ENCODE results near the gene CCDC88C. TPM values are rescaled to one million over a fixed set of nuclear protein-coding genes. Genes with fewer than 3 reads are reported as not detected.
"Not testable (repeated sequence)": the region's sequence is repeated elsewhere in the genome, so short reads cannot be mapped to it uniquely, and the experiment has no call there.

The CCDC88C gene
- total and polyA plus RNA-seq, 9 donors, result 7.4 to 13.1 (median 12.1) TPM

GRCh38 chr14:91267965-91268437 is 149.6 kb downstream of the CCDC88C start:
- Histone ChIP-seq H3K4me3 (ENCODE audit: low read length) (no peak overlapping the region), H3K36me3 (ENCODE audit: control insufficient read depth, insufficient read depth, low read length) (peaks cover 3% of the 10 kb centered on the region), H3K9me3 (replicated peaks; ENCODE audit: control insufficient read depth, low read depth, low read length) (no peaks in the 10 kb centered on the region), H3K27me3 (ENCODE audit: control insufficient read depth, insufficient read depth, low read length) (peaks cover 20% of the 10 kb centered on the region), H3K27ac (ENCODE audit: low read length) (no peak overlapping the region), H3K4me1 (ENCODE audit: control insufficient read depth, insufficient read depth, low read length) (peaks cover 17% of the 10 kb centered on the region)
- WGBS (ENCODE audit: insufficient coverage), result 90% methylated on average over 2 of the region's 7 CpGs
- no peak for DNase-seq

GRCh38 chr14:91266276-91266675 is 151.3 kb downstream of the CCDC88C start:
- 95% methylated on average over 7 of the region's 15 CpGs for WGBS (ENCODE audit: insufficient coverage)

GRCh38 chr14:91265404-91265803 is 152.2 kb downstream of the CCDC88C start:
- H3K9me3 ChIP-seq (replicated peaks; ENCODE audit: control insufficient read depth, low read depth, low read length), result peaks cover 2% of the 10 kb centered on the region
- H3K27me3 ChIP-seq (ENCODE audit: control insufficient read depth, insufficient read depth, low read length), result peaks cover 23% of the 10 kb centered on the region
- no peak overlapping the region for H3K27ac ChIP-seq (ENCODE audit: low read length)
- no peak overlapping the region for H3K4me3 ChIP-seq (ENCODE audit: low read length)
- WGBS (ENCODE audit: insufficient coverage), result 90% methylated on average over 6 of the region's 7 CpGs
- peaks cover 17% of the 10 kb centered on the region for H3K4me1 ChIP-seq (ENCODE audit: control insufficient read depth, insufficient read depth, low read length)
- no peaks in the 10 kb centered on the region for H3K36me3 ChIP-seq (ENCODE audit: control insufficient read depth, insufficient read depth, low read length)
- no peak for DNase-seq

More at GRCh38 chr14:91266276-91266675, 151.3 kb downstream of the CCDC88C start:
- peaks cover 17% of the 10 kb centered on the region for H3K4me1 ChIP-seq (ENCODE audit: control insufficient read depth, insufficient read depth, low read length)
- H3K27me3 ChIP-seq (ENCODE audit: control insufficient read depth, insufficient read depth, low read length), result peaks cover 20% of the 10 kb centered on the region
- H3K9me3 ChIP-seq (replicated peaks; ENCODE audit: control insufficient read depth, low read depth, low read length); H3K27ac ChIP-seq (ENCODE audit: low read length); H3K36me3 ChIP-seq (ENCODE audit: control insufficient read depth, insufficient read depth, low read length); H3K4me3 ChIP-seq (ENCODE audit: low read length); DNase-seq: not testable (repeated sequence)

DNA sequence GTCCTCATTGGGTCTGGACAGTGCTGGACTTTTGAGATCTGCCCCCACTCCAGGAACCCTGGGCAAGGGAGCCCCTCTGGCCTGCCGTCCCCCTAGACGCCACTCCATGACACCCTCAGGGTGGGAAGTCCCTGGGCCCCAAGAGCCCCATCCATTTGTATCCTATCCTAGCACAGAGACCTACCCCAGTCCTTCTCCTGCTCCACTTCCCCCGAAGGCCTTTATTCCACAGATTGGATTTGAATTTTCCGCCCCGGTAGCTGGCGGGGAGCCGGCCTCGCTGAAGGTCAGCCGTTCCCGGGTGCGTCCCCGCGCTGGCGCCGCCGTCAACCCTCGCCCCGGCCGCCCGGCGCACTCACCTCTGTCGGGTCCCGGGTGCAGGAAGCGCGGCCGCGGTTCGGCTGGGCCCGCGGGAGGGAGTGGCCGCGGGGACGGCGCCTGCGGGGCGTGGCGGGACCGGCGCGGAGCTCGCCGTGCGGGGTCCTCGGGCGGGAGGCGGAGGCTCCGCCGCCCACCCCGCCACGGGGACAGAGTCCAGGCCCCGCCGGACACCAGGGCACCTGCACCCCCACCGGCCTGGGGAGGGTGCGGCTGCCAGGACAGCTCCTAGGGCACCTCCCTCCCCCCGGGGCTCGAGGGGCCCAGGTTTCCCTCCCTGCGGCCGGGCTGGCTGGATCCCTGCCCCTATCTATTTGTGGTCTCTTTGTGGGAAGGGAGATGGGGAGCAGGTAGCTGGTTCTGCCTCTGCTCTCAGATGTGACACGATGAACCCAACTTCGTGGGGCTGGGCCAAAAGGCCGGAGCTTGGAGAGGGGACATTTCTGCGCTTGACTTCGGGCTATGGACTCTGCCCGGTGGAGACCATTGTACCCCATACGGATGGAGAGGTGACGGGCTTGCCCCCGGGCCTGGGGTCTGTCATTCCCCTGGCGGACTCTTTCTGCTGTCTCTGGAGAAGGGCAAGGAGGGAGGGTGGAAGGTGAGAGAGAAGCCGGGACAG is 153.2 kb downstream of the CCDC88C start:
- H3K27ac ChIP-seq (ENCODE audit: low read length), result no peak overlapping the region
- no peaks in the 10 kb centered on the region for H3K36me3 ChIP-seq (ENCODE audit: control insufficient read depth, insufficient read depth, low read length)
- peaks cover 2% of the 10 kb centered on the region for H3K9me3 ChIP-seq (replicated peaks; ENCODE audit: control insufficient read depth, low read depth, low read length)
- 9% methylated on average over 66 of the region's 69 CpGs for WGBS (ENCODE audit: insufficient coverage)
- peak; percentile 24 for DNase-seq
- H3K4me1 ChIP-seq (ENCODE audit: control insufficient read depth, insufficient read depth, low read length), result peaks cover 12% of the 10 kb centered on the region
- H3K27me3 ChIP-seq (ENCODE audit: control insufficient read depth, insufficient read depth, low read length), result peaks cover 23% of the 10 kb centered on the region
- H3K4me3 ChIP-seq (ENCODE audit: low read length), result peak overlapping the region; percentile 22

GRCh38 chr14:91263329-91263728 is 154.3 kb downstream of the CCDC88C start:
- H3K36me3 ChIP-seq (ENCODE audit: control insufficient read depth, insufficient read depth, low read length), result no peaks in the 10 kb centered on the region
- DNase-seq, result no peak
- WGBS (ENCODE audit: insufficient coverage), result 70% methylated on average over 2 of the region's 2 CpGs
- H3K9me3 ChIP-seq (replicated peaks; ENCODE audit: control insufficient read depth, low read depth, low read length), result peaks cover 2% of the 10 kb centered on the region
- no peak overlapping the region for H3K4me3 ChIP-seq (ENCODE audit: low read length)
- no peak overlapping the region for H3K27ac ChIP-seq (ENCODE audit: low read length)
- H3K27me3 ChIP-seq (ENCODE audit: control insufficient read depth, insufficient read depth, low read length), result peaks cover 25% of the 10 kb centered on the region
- peaks cover 10% of the 10 kb centered on the region for H3K4me1 ChIP-seq (ENCODE audit: control insufficient read depth, insufficient read depth, low read length)

DNA sequence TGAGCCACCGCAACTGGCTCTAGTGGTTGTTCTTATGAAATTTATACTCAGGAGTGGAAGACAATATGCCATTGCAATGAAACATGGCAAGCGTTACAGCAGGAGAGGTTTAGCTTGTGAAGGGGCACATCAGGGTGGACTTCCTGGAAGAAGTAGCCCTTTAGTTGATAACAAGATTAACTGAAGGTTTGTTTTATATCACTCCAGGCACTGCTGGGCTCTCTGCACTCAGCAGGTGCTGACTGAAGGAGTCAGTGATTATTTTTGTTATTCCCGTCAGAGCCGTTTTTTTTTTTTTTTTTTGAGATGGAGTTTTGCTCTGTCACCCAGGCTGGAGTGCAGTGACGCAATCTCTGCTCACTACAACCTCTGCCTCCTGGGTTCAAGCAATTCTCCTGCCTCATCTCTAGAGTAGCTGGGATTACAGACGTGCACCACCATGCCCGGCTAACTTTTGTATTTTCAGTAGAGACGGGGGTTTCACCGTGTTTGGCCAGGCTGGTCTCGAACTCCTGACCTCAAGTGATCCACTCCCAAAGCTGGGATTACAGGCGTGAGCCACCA is 155.6 kb downstream of the CCDC88C start:
- Histone ChIP-seq H3K36me3 (ENCODE audit: control insufficient read depth, insufficient read depth, low read length) (no peaks in the 10 kb centered on the region), H3K27me3 (ENCODE audit: control insufficient read depth, insufficient read depth, low read length) (peaks cover 26% of the 10 kb centered on the region), H3K4me1 (ENCODE audit: control insufficient read depth, insufficient read depth, low read length) (peaks cover 16% of the 10 kb centered on the region), H3K4me3 (ENCODE audit: low read length) (no peak overlapping the region), H3K9me3 (replicated peaks; ENCODE audit: control insufficient read depth, low read depth, low read length) (peaks cover 2% of the 10 kb centered on the region), H3K27ac (ENCODE audit: low read length) (no peak overlapping the region)
- 91% methylated on average over 9 of the region's 11 CpGs for WGBS (ENCODE audit: insufficient coverage)
- DNase-seq, result no peak

DNA sequence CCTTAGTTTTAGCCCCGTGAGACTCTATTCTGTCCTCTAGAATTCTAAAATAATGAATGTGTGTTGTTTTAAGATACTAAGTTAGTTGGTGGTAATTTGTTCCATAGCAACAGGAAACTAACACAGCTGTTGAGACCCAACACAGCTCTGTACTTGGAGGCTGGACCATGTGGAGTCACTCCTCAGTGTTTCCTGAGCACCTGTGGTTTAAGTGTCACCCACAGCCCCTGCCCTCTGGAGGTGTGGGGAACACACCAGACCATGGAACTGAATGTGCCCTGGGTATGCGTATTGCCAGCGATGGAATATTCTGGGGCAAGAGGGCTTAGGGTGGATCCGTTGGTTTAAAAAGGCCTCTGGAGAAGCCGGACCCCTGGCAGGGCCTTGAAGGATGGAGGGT is 156.5 kb downstream of the CCDC88C start:
- no peaks in the 10 kb centered on the region for H3K36me3 ChIP-seq (ENCODE audit: control insufficient read depth, insufficient read depth, low read length)
- DNase-seq, result no peak
- peaks cover 2% of the 10 kb centered on the region for H3K9me3 ChIP-seq (replicated peaks; ENCODE audit: control insufficient read depth, low read depth, low read length)
- peaks cover 26% of the 10 kb centered on the region for H3K27me3 ChIP-seq (ENCODE audit: control insufficient read depth, insufficient read depth, low read length)
- H3K27ac ChIP-seq (ENCODE audit: low read length), result no peak overlapping the region
- H3K4me1 ChIP-seq (ENCODE audit: control insufficient read depth, insufficient read depth, low read length), result peaks cover 16% of the 10 kb centered on the region
- 98% methylated on average over 5 of the region's 5 CpGs for WGBS (ENCODE audit: insufficient coverage)
- no peak overlapping the region for H3K4me3 ChIP-seq (ENCODE audit: low read length)

- 100% methylated on average over 2 of the region's 3 CpGs for WGBS (ENCODE audit: insufficient coverage)
- Histone ChIP-seq H3K9me3 (replicated peaks; ENCODE audit: control insufficient read depth, low read depth, low read length) (peaks cover 2% of the 10 kb centered on the region), H3K27ac (ENCODE audit: low read length) (no peak overlapping the region)
These were observed 158.7 kb downstream of the CCDC88C start for GRCh38 chr14:91258876-91259275.

DNA sequence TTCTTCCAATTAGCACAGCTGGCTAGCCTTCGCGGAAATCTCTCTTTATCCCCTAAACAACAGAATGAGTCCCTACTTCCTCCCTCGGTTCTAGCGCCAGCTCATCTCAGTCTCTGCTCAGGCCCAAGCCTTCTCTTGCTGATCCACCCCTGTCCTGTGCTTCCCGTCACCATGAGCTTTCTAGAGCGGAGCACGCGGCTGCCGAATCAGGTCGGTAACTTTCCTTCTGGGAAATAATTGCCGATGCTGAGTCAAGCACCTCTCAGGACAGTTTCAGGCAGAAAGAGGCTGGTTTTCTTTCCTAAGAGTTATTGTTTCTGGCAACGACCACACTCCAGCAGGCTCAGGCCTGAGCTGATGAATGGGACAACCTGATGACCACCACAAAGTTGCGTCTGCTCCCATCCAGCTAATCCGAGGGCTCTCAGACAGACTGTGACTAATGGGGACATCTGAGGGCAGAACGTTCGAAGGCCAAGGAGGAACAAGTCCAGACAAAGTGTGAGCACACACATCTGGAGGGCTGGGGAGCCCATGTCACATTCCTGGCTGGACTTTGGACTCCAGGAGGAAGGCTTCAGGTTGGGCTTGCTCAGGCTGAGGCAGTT is 159.5 kb downstream of the CCDC88C start:
- Histone ChIP-seq H3K36me3 (ENCODE audit: control insufficient read depth, insufficient read depth, low read length) (no peaks in the 10 kb centered on the region), H3K27ac (ENCODE audit: low read length) (no peak overlapping the region), H3K4me3 (ENCODE audit: low read length) (no peak overlapping the region), H3K4me1 (ENCODE audit: control insufficient read depth, insufficient read depth, low read length) (peaks cover 14% of the 10 kb centered on the region), H3K27me3 (ENCODE audit: control insufficient read depth, insufficient read depth, low read length) (peaks cover 16% of the 10 kb centered on the region), H3K9me3 (replicated peaks; ENCODE audit: control insufficient read depth, low read depth, low read length) (peaks cover 2% of the 10 kb centered on the region)
- peak; percentile 59 for DNase-seq
- 36% methylated on average over 16 of the region's 16 CpGs for WGBS (ENCODE audit: insufficient coverage)

More at GRCh38 chr14:91258876-91259275, 158.7 kb downstream of the CCDC88C start:
- no peak overlapping the region for H3K4me3 ChIP-seq (ENCODE audit: low read length)
- peaks cover 11% of the 10 kb centered on the region for H3K4me1 ChIP-seq (ENCODE audit: control insufficient read depth, insufficient read depth, low read length)
- peaks cover 21% of the 10 kb centered on the region for H3K27me3 ChIP-seq (ENCODE audit: control insufficient read depth, insufficient read depth, low read length)
- DNase-seq, result no peak
- H3K36me3 ChIP-seq (ENCODE audit: control insufficient read depth, insufficient read depth, low read length), result no peaks in the 10 kb centered on the region

All from muscle of leg (tissue), 11 donors.